Thyroid gland (tissue), 4 donors: ENCODE results near the gene NUP62.

ENCODE experiments used
- CTCF ChIP-seq, 6 experiments: fragments of 200-600 bp in 3 of 6; fragments of 450-650 bp in 3 of 6; sonication (generic) in 3 of 6; IDR thresholded peaks; one replicate each; pipeline ENCODE4 v1.5.1; 2016 to 2019; ENCODE audit warnings: antibody characterized with exemption in 6 of 6, mild to moderate bottlenecking in 2 of 6, inconsistent platforms in 1 of 6, moderate library complexity in 1 of 6
- POLR2A ChIP-seq, 2 donors: fragments of 450-650 bp; IDR thresholded peaks; one replicate each; pipeline ENCODE4 v1.6.1; 2017; ENCODE audit warnings: antibody characterized with exemption in 2 of 2, mild to moderate bottlenecking in 2 of 2, moderate library complexity in 1 of 2

GRCh38 chr19:49894011-49894664, 35.2 kb downstream of the NUP62 start:
- no peak for TF ChIP-seq POLR2A (IDR thresholded peaks at IDR 0.05)
- TF ChIP-seq CTCF (IDR thresholded peaks at IDR 0.05), result no peak
